Measurements from ENCODE around the gene FNTB.

- no peak for TF ChIP-seq CTCF (IDR thresholded peaks at IDR 0.05; ENCODE audit: extremely low read depth in 1 of 2, insufficient read depth in 1 of 2, low read depth in 1 of 2, low read length in 2 of 2)
- no peak for TF ChIP-seq POLR2AphosphoS5 (IDR thresholded peaks at IDR 0.05; ENCODE audit: insufficient read depth, low read depth, low read length)
- TF ChIP-seq POLR2A (IDR thresholded peaks at IDR 0.05; ENCODE audit: low read depth, low read length): no peak
- TF ChIP-seq EZH2 (IDR thresholded peaks at IDR 0.05; ENCODE audit: borderline replicate concordance, low read depth, low read length, severe bottlenecking): no peak
- no peak for TF ChIP-seq FOS (IDR thresholded peaks at IDR 0.05; ENCODE audit: borderline replicate concordance, insufficient read depth, low read length)
- no peak for TF ChIP-seq MAX (IDR thresholded peaks at IDR 0.05; ENCODE audit: insufficient read depth, insufficient read length)
- TF ChIP-seq JUN (IDR thresholded peaks at IDR 0.05; ENCODE audit: borderline replicate concordance, insufficient read depth, insufficient read length, low read depth): no peak
- no peak for TF ChIP-seq GATA2 (IDR thresholded peaks at IDR 0.05; ENCODE audit: insufficient read depth, insufficient read length, low read depth, low read length)
- no peak for TF ChIP-seq MYC (IDR thresholded peaks at IDR 0.05; ENCODE audit: low read depth, low read length)
Observed at GRCh38 chr14:65071544-65071943, 84.8 kb downstream of the FNTB start.

All from endothelial cell of umbilical vein (primary cell).